B cell (primary cell): ENCODE results near the gene LRP1. TPM values are rescaled to one million over a fixed set of nuclear protein-coding genes. Genes with fewer than 3 reads are reported as not detected.

Source experiments
- ATAC-seq: fragments of 200-7000 bp; cut with Tn5 transposase; one replicate; pipeline ENCODE4 v1.10.0; 2021; ENCODE audit warnings: low read depth, mild to moderate bottlenecking, moderate number of reproducible peaks, moderate library complexity
- CTCF ChIA-PET: fragments of 350-600 bp; sonication (Branson Sonifier 250); formaldehyde crosslinking; loops from one replicate; lab custom pipeline; 2021; ENCODE audit warnings: antibody characterized with exemption, inconsistent platforms; lab: Charles Lee
- POLR2A ChIA-PET: fragments of 350-600 bp; sonication (Branson Sonifier 250); formaldehyde crosslinking; loops from one replicate; lab custom pipeline; 2021; ENCODE audit warnings: antibody characterized with exemption; lab: Charles Lee
- DNase-seq: peaks from one replicate; pipeline ENCODE4 v3.0.0; 2013
- H2AFZ ChIP-seq: 2 replicates; pipeline ENCODE4 v1.6.1; 2012; ENCODE audit warnings: mild to moderate bottlenecking, low read depth, low read length; ENCODE audit not compliant: insufficient read depth, poor library complexity, severe bottlenecking
- H3K27ac ChIP-seq, 2 donors: 1 replicate in 1 of 2; 2 replicates in 1 of 2; pipeline ENCODE4 v1.5.1; 2012 to 2013; ENCODE audit warnings: low read length in 2 of 2, mild to moderate bottlenecking in 2 of 2, moderate library complexity in 1 of 2
- H3K27me3 ChIP-seq, 4 experiments: fragments of 200-600 bp in 1 of 4; sonication (generic) in 1 of 4; replicated peaks in 1 of 4; 1 replicate in 2 of 4; 2 replicates in 2 of 4; pipeline versions ENCODE4 v1.6.1 to v1.7.0; 2013 to 2016; ENCODE audit warnings: low read length in 3 of 4, mild to moderate bottlenecking in 2 of 4, mixed read lengths in 1 of 4, moderate library complexity in 1 of 4; ENCODE audit not compliant: insufficient read depth in 4 of 4, control insufficient read depth in 3 of 4; ENCODE audit errors: control extremely low read depth in 1 of 4
- H3K36me3 ChIP-seq, 2 experiments: replicated peaks in 1 of 2; 1 replicate in 1 of 2; 2 replicates in 1 of 2; pipeline versions ENCODE4 v1.6.1 to v1.7.1; 2013; ENCODE audit warnings: low read length in 1 of 2; ENCODE audit not compliant: insufficient read depth in 2 of 2, control insufficient read depth in 1 of 2; ENCODE audit errors: control extremely low read depth in 1 of 2, extremely low read depth in 1 of 2
- H3K4me1 ChIP-seq, 2 donors: fragments of 200-600 bp in 1 of 2; sonication (generic) in 1 of 2; 1 replicate in 1 of 2; 2 replicates in 1 of 2; pipeline versions ENCODE4 v1.5.1 to v1.6.1; 2013 to 2017; ENCODE audit warnings: low read length in 2 of 2; ENCODE audit not compliant: control insufficient read depth in 2 of 2, insufficient read depth in 2 of 2
- H3K4me2 ChIP-seq: replicated peaks from 2 replicates; pipeline ENCODE3; 2012; ENCODE audit warnings: mild to moderate bottlenecking, low read depth, low read length; ENCODE audit not compliant: poor library complexity, severe bottlenecking
- H3K4me3 ChIP-seq, 5 experiments: fragments of 200-600 bp in 1 of 5; sonication (generic) in 1 of 5; 1 replicate in 3 of 5; 2 replicates in 2 of 5; pipeline versions ENCODE4 v1.5.1 to v1.7.0; 2011 to 2016; ENCODE audit warnings: low read length in 4 of 5, mild to moderate bottlenecking in 4 of 5, low read depth in 2 of 5, control low read depth in 1 of 5, moderate library complexity in 1 of 5; ENCODE audit not compliant: insufficient read depth in 1 of 5; ENCODE audit errors: control extremely low read depth in 1 of 5, extremely low read depth in 1 of 5
- H3K79me2 ChIP-seq: fragments of 200-600 bp; sonication (generic); one replicate; pipeline ENCODE4 v1.6.0; 2016; ENCODE audit warnings: low read length; ENCODE audit not compliant: control insufficient read depth, insufficient read depth
- H3K9ac ChIP-seq: fragments of 200-600 bp; sonication (generic); 2 replicates; pipeline ENCODE4 v1.6.1; 2017; ENCODE audit warnings: mild to moderate bottlenecking, low read length, moderate library complexity
- H3K9me3 ChIP-seq, 3 donors: one replicate each; pipeline versions ENCODE4 v1.6.1 to v1.7.1; 2013; ENCODE audit warnings: low read length in 2 of 3; ENCODE audit not compliant: control insufficient read depth in 2 of 3, insufficient read depth in 1 of 3; ENCODE audit errors: control extremely low read depth in 1 of 3
- H4K20me1 ChIP-seq: 2 replicates; pipeline ENCODE4 v1.6.0; 2012; ENCODE audit warnings: mild to moderate bottlenecking, low read length; ENCODE audit not compliant: insufficient read depth, control insufficient read depth, poor library complexity, severe bottlenecking
- H3K27ac Mint-ChIP-seq: one replicate; pipeline ENCODE4 v1.8.0; 2021; ENCODE audit warnings: mixed read lengths
- H3K27me3 Mint-ChIP-seq: one replicate; pipeline ENCODE4 v1.8.0; 2021; ENCODE audit warnings: mixed read lengths
- H3K4me1 Mint-ChIP-seq: one replicate; pipeline ENCODE4 v1.8.0; 2021; ENCODE audit warnings: mixed read lengths
- H3K4me3 Mint-ChIP-seq: one replicate; pipeline ENCODE4 v1.8.0; 2021; ENCODE audit warnings: mixed read lengths
- H3K9me3 Mint-ChIP-seq: one replicate; pipeline ENCODE4 v1.8.0; 2022; ENCODE audit warnings: mixed read lengths; ENCODE audit not compliant: insufficient read depth
- EZH2 ChIP-seq: IDR thresholded peaks from 2 replicates; pipeline ENCODE4 v1.6.1; 2012; ENCODE audit warnings: borderline replicate concordance, low read depth, mild to moderate bottlenecking, moderate library complexity, low read length; ENCODE audit not compliant: insufficient read depth, poor library complexity, severe bottlenecking
- WGBS: methylation state at CpG from one replicate; pipeline ENCODE4 v1.1.5; 2013; ENCODE audit warnings: missing lambda C conversion rate; ENCODE audit not compliant: insufficient coverage; 5-methylcytosine and 5-hydroxymethylcytosine counted together
- intact Hi-C: fragments of 100-400 bp; cut with micrococcal nuclease; formaldehyde crosslinking; loops from one replicate; pipeline ENCODE4 v1.10.0; 2022
- polyA plus RNA-seq: library from polyadenylated mRNA; depleted of rRNA; stranded (reverse); fragments of >200 nt; gene quantifications from 2 replicates; pipeline ENCODE4 v1.2.3, GENCODE V29; 2012
- total RNA-seq, 2 donors: library from RNA; stranded (reverse); fragments of 120-200 nt in 1 of 2; gene quantifications; 1 replicate in 1 of 2; 2 replicates in 1 of 2; pipeline versions ENCODE4 v1.2.3 to v1.2.4, GENCODE V29; 2013 to 2022
- TF ChIP-seq, protein P1 (sequence below): fragments of 200-600 bp; IDR thresholded peaks from one replicate; pipeline ENCODE4 v1.8.0; 2022; ENCODE audit warnings: antibody characterized with exemption, mild to moderate bottlenecking

Gene LRP1
- total and polyA plus RNA-seq, 2 donors (not counting 1 experiment from before 2014, with no cell fraction given) = 2.0 to 4.1 TPM

DNA sequence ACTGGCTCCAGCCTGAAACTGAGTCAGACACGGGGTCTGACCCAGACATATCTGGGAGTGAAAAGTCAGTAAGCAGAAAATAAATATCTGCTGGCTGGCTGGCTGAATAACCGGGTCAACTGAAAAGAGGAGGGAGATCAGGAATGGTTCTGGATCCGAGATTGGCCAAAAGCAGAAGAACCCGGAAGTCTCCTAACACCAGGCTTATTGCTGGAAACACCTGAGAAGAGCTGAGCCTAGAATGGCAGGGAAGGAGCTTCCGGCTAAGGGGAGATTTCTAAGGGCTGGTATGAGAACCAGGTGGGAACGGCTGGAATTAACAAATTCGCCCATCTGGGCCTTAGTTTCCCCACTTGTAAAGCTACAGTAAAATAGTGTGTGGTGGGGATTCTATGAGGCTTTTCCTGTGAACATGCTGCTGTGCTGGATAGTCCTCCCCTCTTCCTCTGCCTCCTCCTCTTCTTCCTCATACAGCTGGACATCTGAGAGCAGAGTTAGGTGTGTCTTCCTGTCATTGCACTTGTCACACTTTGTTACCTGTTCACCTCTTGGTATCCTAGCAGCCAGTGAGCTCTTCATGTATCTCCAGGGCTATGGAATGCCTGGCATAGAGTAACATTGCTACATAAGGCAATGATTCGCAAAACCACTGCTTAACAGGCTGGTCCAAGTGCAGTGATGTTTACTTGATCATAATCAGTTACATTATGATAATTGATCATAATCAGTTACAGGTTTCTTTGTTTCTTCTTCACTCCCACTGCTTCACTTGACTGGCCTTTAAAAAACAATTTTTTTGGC is 99.2 kb downstream of the LRP1 start:
- ATAC-seq (no peak), DNase-seq (no peak)
- peak overlapping the region; percentile 29 for H3K9ac ChIP-seq
- H3K27me3 ChIP-seq = peaks cover 0 to 49% (median 28%) of the 10 kb centered on the region in 4 experiments
- H3K36me3 ChIP-seq = peaks cover 0 to 17% of the 10 kb centered on the region in 2 experiments
- Mint-ChIP-seq H3K4me1 (peaks cover 78% of the 10 kb centered on the region), H3K27me3 (peaks cover 21% of the 10 kb centered on the region), H3K27ac (peak overlapping the region; percentile 27), H3K9me3 (no peaks in the 10 kb centered on the region), H3K4me3 (peak overlapping the region; percentile 61)
- intact Hi-C loops = loop anchor here (5.0 kb wide), 1 partner anchor 150 kb away; the partner anchor contains the start of gene NEMP1
- peak overlapping the region; percentile 39 for H2AFZ ChIP-seq
- no peak overlapping the region for H3K27ac ChIP-seq
- peak overlapping the region in 3 of 5 experiments; percentile 1 to 39 (median 13) for H3K4me3 ChIP-seq
- H3K9me3 ChIP-seq = peaks cover 0 to 33% (median 0%) of the 10 kb centered on the region in 3 donors
- H4K20me1 ChIP-seq = peaks cover 22% of the 10 kb centered on the region
- H3K4me2 ChIP-seq = peak overlapping the region; percentile 72
- H3K79me2 ChIP-seq = peaks cover 41% of the 10 kb centered on the region
- no peak for TF ChIP-seq EZH2
- TF ChIP-seq, protein P1, sequence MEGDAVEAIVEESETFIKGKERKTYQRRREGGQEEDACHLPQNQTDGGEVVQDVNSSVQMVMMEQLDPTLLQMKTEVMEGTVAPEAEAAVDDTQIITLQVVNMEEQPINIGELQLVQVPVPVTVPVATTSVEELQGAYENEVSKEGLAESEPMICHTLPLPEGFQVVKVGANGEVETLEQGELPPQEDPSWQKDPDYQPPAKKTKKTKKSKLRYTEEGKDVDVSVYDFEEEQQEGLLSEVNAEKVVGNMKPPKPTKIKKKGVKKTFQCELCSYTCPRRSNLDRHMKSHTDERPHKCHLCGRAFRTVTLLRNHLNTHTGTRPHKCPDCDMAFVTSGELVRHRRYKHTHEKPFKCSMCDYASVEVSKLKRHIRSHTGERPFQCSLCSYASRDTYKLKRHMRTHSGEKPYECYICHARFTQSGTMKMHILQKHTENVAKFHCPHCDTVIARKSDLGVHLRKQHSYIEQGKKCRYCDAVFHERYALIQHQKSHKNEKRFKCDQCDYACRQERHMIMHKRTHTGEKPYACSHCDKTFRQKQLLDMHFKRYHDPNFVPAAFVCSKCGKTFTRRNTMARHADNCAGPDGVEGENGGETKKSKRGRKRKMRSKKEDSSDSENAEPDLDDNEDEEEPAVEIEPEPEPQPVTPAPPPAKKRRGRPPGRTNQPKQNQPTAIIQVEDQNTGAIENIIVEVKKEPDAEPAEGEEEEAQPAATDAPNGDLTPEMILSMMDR = no peak
- ChIA-PET POLR2A (interaction anchor here (0.9 to 7.5 kb wide), 3 partner anchors 11 to 13 kb away, joined by 3 to 89 read pairs (median 28); partner anchors contain the start of gene NXPH4), CTCF (interaction anchor here (0.9 to 31.1 kb wide), 5 partner anchors 11 to 168 kb away, joined by 3 to 838 read pairs (median 3); partner anchors contain the start of genes NEMP1 and NXPH4)
- WGBS = 19% methylated on average over 4 of the region's 8 CpGs
- H3K4me1 ChIP-seq = peaks cover 69 to 79% of the 10 kb centered on the region in 2 donors
